ENCODE measurements around the gene MARCHF10.
"Not testable (repeated sequence)": the region's sequence is repeated elsewhere in the genome, so short reads cannot be mapped to it uniquely, and the experiment has no call there.

Gene MARCHF10

GRCh38 chr17:62787366-62787765 is 20.7 kb downstream of the MARCHF10 start:
- no peaks in the 10 kb centered on the region for H3K27me3 ChIP-seq (ENCODE audit: control insufficient read depth in 1 of 2, insufficient read depth in 1 of 2, low read length in 2 of 2)
- no peak overlapping the region for H2BK12ac ChIP-seq (ENCODE audit: low read length in 2 of 2)
- no peak for DNase-seq
- WGBS = 100% methylated on average over 1 of the region's 2 CpGs
- no peak overlapping the region for H3K14ac ChIP-seq (ENCODE audit: low read length in 2 of 2)
- no peak overlapping the region for H2BK15ac ChIP-seq (ENCODE audit: low read depth, poor library complexity, severe bottlenecking)
- no peak overlapping the region for H3K9ac ChIP-seq (ENCODE audit: low read length)
- H3K23ac ChIP-seq (ENCODE audit: low read length in 2 of 2) = no peak overlapping the region
- no peak overlapping the region for H4K8ac ChIP-seq (ENCODE audit: low read length)
- H3K4me1 ChIP-seq (ENCODE audit: control insufficient read depth, insufficient read depth, low read depth, low read length) = peaks cover 8% of the 10 kb centered on the region
- H3K18ac ChIP-seq (ENCODE audit: low read depth in 1 of 2, low read length in 2 of 2) = no peak overlapping the region
- H3K36me3 ChIP-seq (ENCODE audit: control insufficient read depth in 1 of 2, insufficient read depth in 2 of 2, low read depth in 1 of 2, low read length in 2 of 2) = no peaks in the 10 kb centered on the region
- H3K79me1 ChIP-seq (replicated peaks; ENCODE audit: low read length, poor library complexity, severe bottlenecking) = no peaks in the 10 kb centered on the region
- H2BK120ac ChIP-seq (ENCODE audit: low read depth, low read length) = no peak overlapping the region
- no peak overlapping the region for H3K27ac ChIP-seq (ENCODE audit: low read length, poor library complexity, severe bottlenecking)
- no peak overlapping the region for H2BK5ac ChIP-seq (ENCODE audit: low read depth, low read length, poor library complexity, severe bottlenecking)
- no peaks in the 10 kb centered on the region for H3K9me3 ChIP-seq (ENCODE audit: control insufficient read depth, low read length)
- no peak overlapping the region for H4K91ac ChIP-seq (ENCODE audit: low read length)
- no peak overlapping the region for H3K4me3 ChIP-seq (ENCODE audit: insufficient read depth in 1 of 2, low read depth in 1 of 2, low read length in 2 of 2)
- no peak overlapping the region for H3K4ac ChIP-seq (ENCODE audit: low read depth in 1 of 2, low read length in 2 of 2)
- no peak overlapping the region for H2AFZ ChIP-seq (ENCODE audit: low read depth, low read length)
- H2AK5ac ChIP-seq (ENCODE audit: low read length, severe bottlenecking) = no peak overlapping the region
- no peak overlapping the region for H3K4me2 ChIP-seq (ENCODE audit: low read length, poor library complexity, severe bottlenecking)

- Histone ChIP-seq H2BK5ac (ENCODE audit: low read depth, low read length, poor library complexity, severe bottlenecking) (no peak overlapping the region), H3K9me3 (ENCODE audit: control insufficient read depth, low read length) (no peaks in the 10 kb centered on the region), H3K27ac (ENCODE audit: low read length, poor library complexity, severe bottlenecking) (no peak overlapping the region), H3K27me3 (ENCODE audit: control insufficient read depth in 1 of 2, insufficient read depth in 1 of 2, low read length in 2 of 2) (no peaks in the 10 kb centered on the region), H3K23ac (ENCODE audit: low read length in 2 of 2) (no peak overlapping the region), H3K36me3 (ENCODE audit: control insufficient read depth in 1 of 2, insufficient read depth in 2 of 2, low read depth in 1 of 2, low read length in 2 of 2) (no peaks in the 10 kb centered on the region), H3K79me1 (replicated peaks; ENCODE audit: low read length, poor library complexity, severe bottlenecking) (no peaks in the 10 kb centered on the region), H3K9ac (ENCODE audit: low read length) (no peak overlapping the region), H2AK5ac (ENCODE audit: low read length, severe bottlenecking) (no peak overlapping the region), H3K18ac (ENCODE audit: low read depth in 1 of 2, low read length in 2 of 2) (no peak overlapping the region), H3K4me2 (ENCODE audit: low read length, poor library complexity, severe bottlenecking) (no peak overlapping the region), H2BK15ac (ENCODE audit: low read depth, poor library complexity, severe bottlenecking) (no peak overlapping the region), H3K4me1 (ENCODE audit: control insufficient read depth, insufficient read depth, low read depth, low read length) (peaks cover 4% of the 10 kb centered on the region), H2BK120ac (ENCODE audit: low read depth, low read length) (no peak overlapping the region), H2BK12ac (ENCODE audit: low read length in 2 of 2) (no peak overlapping the region), H4K8ac (ENCODE audit: low read length) (no peak overlapping the region), H3K4ac (ENCODE audit: low read depth in 1 of 2, low read length in 2 of 2) (no peak overlapping the region), H3K14ac (ENCODE audit: low read length in 2 of 2) (no peak overlapping the region), H4K91ac (ENCODE audit: low read length) (no peak overlapping the region), H3K4me3 (ENCODE audit: insufficient read depth in 1 of 2, low read depth in 1 of 2, low read length in 2 of 2) (no peak overlapping the region), H2AFZ (ENCODE audit: low read depth, low read length) (no peak overlapping the region)
- 82% methylated on average over 2 of the region's 2 CpGs for WGBS
- DNase-seq = no peak
These were observed 21.5 kb downstream of the MARCHF10 start for GRCh38 chr17:62786646-62787045.

GRCh38 chr17:62785983-62786382 is 22.1 kb downstream of the MARCHF10 start:
- WGBS = no CpG with 5 or more reads among the region's 1 CpG
- not testable (repeated sequence) for H3K18ac ChIP-seq (ENCODE audit: low read depth in 1 of 2, low read length in 2 of 2)

GRCh38 chr17:62782730-62783270 is 25.3 kb downstream of the MARCHF10 start:
- 100% methylated on average over 1 of the region's 1 CpG for WGBS
- no peaks in the 10 kb centered on the region for H3K9me3 ChIP-seq (ENCODE audit: control insufficient read depth, low read length)
- no peak overlapping the region for H2BK12ac ChIP-seq (ENCODE audit: low read length in 2 of 2)
- DNase-seq = no peak
- H3K4me2 ChIP-seq (ENCODE audit: low read length, poor library complexity, severe bottlenecking) = no peak overlapping the region
- no peaks in the 10 kb centered on the region for H3K79me1 ChIP-seq (replicated peaks; ENCODE audit: low read length, poor library complexity, severe bottlenecking)
- no peak overlapping the region for H2BK15ac ChIP-seq (ENCODE audit: low read depth, poor library complexity, severe bottlenecking)
- H4K8ac ChIP-seq (ENCODE audit: low read length) = no peak overlapping the region
- H2BK120ac ChIP-seq (ENCODE audit: low read depth, low read length) = no peak overlapping the region
- H3K4ac ChIP-seq (ENCODE audit: low read depth in 1 of 2, low read length in 2 of 2) = no peak overlapping the region
- no peak overlapping the region for H3K18ac ChIP-seq (ENCODE audit: low read depth in 1 of 2, low read length in 2 of 2)
- no peak overlapping the region for H2BK5ac ChIP-seq (ENCODE audit: low read depth, low read length, poor library complexity, severe bottlenecking)
- H3K27me3 ChIP-seq (ENCODE audit: control insufficient read depth in 1 of 2, insufficient read depth in 1 of 2, low read length in 2 of 2) = no peaks in the 10 kb centered on the region
- no peak overlapping the region for H3K23ac ChIP-seq (ENCODE audit: low read length in 2 of 2)
- H3K4me1 ChIP-seq (ENCODE audit: control insufficient read depth, insufficient read depth, low read depth, low read length) = peaks cover 14% of the 10 kb centered on the region
- no peak overlapping the region for H2AFZ ChIP-seq (ENCODE audit: low read depth, low read length)
- H3K36me3 ChIP-seq (ENCODE audit: control insufficient read depth in 1 of 2, insufficient read depth in 2 of 2, low read depth in 1 of 2, low read length in 2 of 2) = no peaks in the 10 kb centered on the region
- no peak overlapping the region for H4K91ac ChIP-seq (ENCODE audit: low read length)
- H3K27ac ChIP-seq (ENCODE audit: low read length, poor library complexity, severe bottlenecking) = no peak overlapping the region
- H3K9ac ChIP-seq (ENCODE audit: low read length) = no peak overlapping the region
- no peak overlapping the region for H3K14ac ChIP-seq (ENCODE audit: low read length in 2 of 2)
- no peak overlapping the region for H3K4me3 ChIP-seq (ENCODE audit: insufficient read depth in 1 of 2, low read depth in 1 of 2, low read length in 2 of 2)
- H2AK5ac ChIP-seq (ENCODE audit: low read length, severe bottlenecking) = no peak overlapping the region

More at GRCh38 chr17:62785983-62786382, 22.1 kb downstream of the MARCHF10 start:
- not testable (repeated sequence) for DNase-seq; H4K8ac ChIP-seq (ENCODE audit: low read length); H3K9me3 ChIP-seq (ENCODE audit: control insufficient read depth, low read length); H3K27ac ChIP-seq (ENCODE audit: low read length, poor library complexity, severe bottlenecking); H3K14ac ChIP-seq (ENCODE audit: low read length in 2 of 2); H3K79me1 ChIP-seq (replicated peaks; ENCODE audit: low read length, poor library complexity, severe bottlenecking); H2BK15ac ChIP-seq (ENCODE audit: low read depth, poor library complexity, severe bottlenecking); H3K23ac ChIP-seq (ENCODE audit: low read length in 2 of 2); H2BK5ac ChIP-seq (ENCODE audit: low read depth, low read length, poor library complexity, severe bottlenecking); H3K4me3 ChIP-seq (ENCODE audit: insufficient read depth in 1 of 2, low read depth in 1 of 2, low read length in 2 of 2); H2BK120ac ChIP-seq (ENCODE audit: low read depth, low read length); H4K91ac ChIP-seq (ENCODE audit: low read length); H2AFZ ChIP-seq (ENCODE audit: low read depth, low read length); H3K36me3 ChIP-seq (ENCODE audit: control insufficient read depth in 1 of 2, insufficient read depth in 2 of 2, low read depth in 1 of 2, low read length in 2 of 2); H3K27me3 ChIP-seq (ENCODE audit: control insufficient read depth in 1 of 2, insufficient read depth in 1 of 2, low read length in 2 of 2); H2AK5ac ChIP-seq (ENCODE audit: low read length, severe bottlenecking); H3K4ac ChIP-seq (ENCODE audit: low read depth in 1 of 2, low read length in 2 of 2); H3K4me2 ChIP-seq (ENCODE audit: low read length, poor library complexity, severe bottlenecking); H3K4me1 ChIP-seq (ENCODE audit: control insufficient read depth, insufficient read depth, low read depth, low read length); H2BK12ac ChIP-seq (ENCODE audit: low read length in 2 of 2); H3K9ac ChIP-seq (ENCODE audit: low read length)

Measured in mesenchymal stem cell (in vitro differentiated cells and primary cell).